Peyer's patch (tissue), 4 donors: ENCODE measurements around the gene OBSL1. TPM values are rescaled to one million over a fixed set of nuclear protein-coding genes. Genes with fewer than 3 reads are reported as not detected.

ENCODE experiments used
- DNase-seq, 3 donors: peaks; one replicate each; pipeline ENCODE4 v3.0.0-alpha.2; 2017 to 2019
- H3K27ac ChIP-seq, 4 donors: fragments of 200-600 bp; sonication (generic); one replicate each; pipeline ENCODE4 v1.5.1; 2016 to 2019
- H3K27me3 ChIP-seq, 2 donors: fragments of 200-600 bp; sonication (generic); one replicate each; pipeline ENCODE4 v1.5.1; 2019
- H3K36me3 ChIP-seq, 3 donors: fragments of 200-600 bp; sonication (generic); one replicate each; pipeline ENCODE4 v1.5.1; 2016 to 2019
- H3K4me1 ChIP-seq, 4 donors: fragments of 200-600 bp; sonication (generic); one replicate each; pipeline ENCODE4 v1.5.1; 2016 to 2019
- H3K4me3 ChIP-seq, 4 donors: fragments of 200-600 bp; sonication (generic); 1 replicate in 3 of 4; 2 replicates in 1 of 4; pipeline ENCODE4 v1.5.1; 2016 to 2019; ENCODE audit warnings: mild to moderate bottlenecking in 1 of 4
- H3K9me3 ChIP-seq, 4 donors: fragments of 200-600 bp; sonication (generic); one replicate each; pipeline ENCODE4 v1.5.1; 2016 to 2019; ENCODE audit warnings: mild to moderate bottlenecking in 1 of 4
- CTCF ChIP-seq, 6 experiments: fragments of 450-650 bp in 4 of 6; fragments of 200-600 bp in 2 of 6; sonication (generic) in 1 of 6; IDR thresholded peaks; one replicate each; pipeline ENCODE4 v1.5.1; 2017 to 2019; ENCODE audit warnings: antibody characterized with exemption in 6 of 6, mild to moderate bottlenecking in 3 of 6, moderate library complexity in 1 of 6
- POLR2A ChIP-seq, 2 donors: fragments of 450-650 bp; IDR thresholded peaks; one replicate each; pipeline ENCODE4 v1.5.1; 2017; ENCODE audit warnings: antibody characterized with exemption in 2 of 2, mild to moderate bottlenecking in 2 of 2, moderate library complexity in 2 of 2
- total RNA-seq, 4 donors: library from RNA; depleted of rRNA; stranded (reverse); fragments of >200 nt; gene quantifications; one replicate each; pipeline ENCODE4 v1.1.0, GENCODE V29; 2016

Gene OBSL1
- total RNA-seq, 4 donors from 2014 or later, result 7.5 to 43.7 (median 21.2) TPM

- DNase-seq, result no peak
- Histone ChIP-seq H3K4me3 (no peak overlapping the region), H3K4me1 (peaks cover 0 to 23% (median 14%) of the 10 kb centered on the region in 4 donors), H3K36me3 (peaks cover 0 to 27% (median 0%) of the 10 kb centered on the region in 3 donors), H3K9me3 (no peaks in the 10 kb centered on the region), H3K27ac (no peak overlapping the region), H3K27me3 (no peaks in the 10 kb centered on the region)
- TF ChIP-seq CTCF (IDR thresholded peaks at IDR 0.05) (no peak), POLR2A (IDR thresholded peaks at IDR 0.05) (no peak)
These were observed 31.2 kb downstream of the OBSL1 start for GRCh38 chr2:219539926-219540678.

GRCh38 chr2:219538956-219539788, 32.2 kb downstream of the OBSL1 start:
- H3K4me1 ChIP-seq, result peaks cover 0 to 22% (median 8%) of the 10 kb centered on the region in 4 donors
- DNase-seq, result no peak

GRCh38 chr2:219538504-219538951, 32.8 kb downstream of the OBSL1 start:
- H3K36me3 ChIP-seq, result peaks cover 0 to 27% (median 0%) of the 10 kb centered on the region in 3 donors
- TF ChIP-seq POLR2A (IDR thresholded peaks at IDR 0.05), result no peak
- H3K4me3 ChIP-seq, result no peak overlapping the region
- H3K9me3 ChIP-seq, result no peaks in the 10 kb centered on the region
- no peaks in the 10 kb centered on the region for H3K27me3 ChIP-seq
- H3K4me1 ChIP-seq, result peaks cover 0 to 16% (median 6%) of the 10 kb centered on the region in 4 donors
- no peak overlapping the region for H3K27ac ChIP-seq
- no peak for DNase-seq

More at GRCh38 chr2:219538956-219539788, 32.2 kb downstream of the OBSL1 start:
- Histone ChIP-seq H3K4me3 (no peak overlapping the region), H3K36me3 (peaks cover 0 to 27% (median 0%) of the 10 kb centered on the region in 3 donors), H3K27ac (no peak overlapping the region), H3K27me3 (no peaks in the 10 kb centered on the region), H3K9me3 (no peaks in the 10 kb centered on the region)
- no peak for TF ChIP-seq POLR2A (IDR thresholded peaks at IDR 0.05)

GRCh38 chr2:219537657-219538488, 33.5 kb downstream of the OBSL1 start:
- Histone ChIP-seq H3K27ac (no peak overlapping the region), H3K4me1 (peaks cover 0 to 12% (median 4%) of the 10 kb centered on the region in 4 donors), H3K36me3 (peaks cover 0 to 27% (median 0%) of the 10 kb centered on the region in 3 donors), H3K27me3 (no peaks in the 10 kb centered on the region), H3K9me3 (no peaks in the 10 kb centered on the region), H3K4me3 (no peak overlapping the region)
- TF ChIP-seq POLR2A (IDR thresholded peaks at IDR 0.05) (no peak), CTCF (IDR thresholded peaks at IDR 0.05) (no peak)
- DNase-seq, result no peak

- Histone ChIP-seq H3K4me3 (no peak overlapping the region), H3K4me1 (peaks cover 0 to 6% (median 3%) of the 10 kb centered on the region in 4 donors), H3K36me3 (peaks cover 0 to 27% (median 0%) of the 10 kb centered on the region in 3 donors), H3K9me3 (no peaks in the 10 kb centered on the region), H3K27ac (no peak overlapping the region), H3K27me3 (no peaks in the 10 kb centered on the region)
- TF ChIP-seq CTCF (IDR thresholded peaks at IDR 0.05) (no peak), POLR2A (IDR thresholded peaks at IDR 0.05) (no peak)
- no peak for DNase-seq
These were observed 34.4 kb downstream of the OBSL1 start for GRCh38 chr2:219536967-219537366.

- TF ChIP-seq POLR2A (IDR thresholded peaks at IDR 0.05) (no peak), CTCF (IDR thresholded peaks at IDR 0.05) (no peak)
- DNase-seq, result no peak
These were observed 34.9 kb downstream of the OBSL1 start for GRCh38 chr2:219536425-219536824.

More at GRCh38 chr2:219536425-219536824, 34.9 kb downstream of the OBSL1 start:
- peaks cover 0 to 26% (median 0%) of the 10 kb centered on the region in 3 donors for H3K36me3 ChIP-seq
- peaks cover 0 to under 1% (median 0%) of the 10 kb centered on the region in 4 donors for H3K4me1 ChIP-seq
- no peak overlapping the region for H3K4me3 ChIP-seq
- H3K9me3 ChIP-seq, result no peaks in the 10 kb centered on the region
- no peak overlapping the region for H3K27ac ChIP-seq
- H3K27me3 ChIP-seq, result no peaks in the 10 kb centered on the region
